H1 (cell line): Measurements from ENCODE around the gene MFRP. TPM values are rescaled to one million over a fixed set of nuclear protein-coding genes. Genes with fewer than 3 reads are reported as not detected.

Experiments
- CTCF ChIA-PET: fragments of 300-600 bp; sonication (Branson Sonifier 250); formaldehyde crosslinking; loops from one replicate; lab custom pipeline; 2021; ENCODE audit not compliant: partially characterized antibody; lab: Charles Lee
- POLR2A ChIA-PET: fragments of 300-600 bp; sonication (Branson Sonifier 250); formaldehyde crosslinking; loops from one replicate; lab custom pipeline; 2021; ENCODE audit warnings: inconsistent platforms; ENCODE audit not compliant: partially characterized antibody; lab: Charles Lee
- DNase-seq, 2 experiments: peaks; one replicate each; pipeline versions ENCODE4 v3.0.0 to v3.0.0-alpha.2; 2010 to 2022; ENCODE audit warnings: low spot score in 2 of 2, low read depth in 1 of 2, mixed read lengths in 1 of 2
- FAIRE-seq: peaks from 2 replicates; lab custom pipeline; 2011; peaks lifted over from hg19 to GRCh38; lab: Jason Lieb, UNC
- H2AFZ ChIP-seq: 2 replicates; pipeline ENCODE4 v1.8.1; 2012; ENCODE audit warnings: low read length, inconsistent platforms
- H2AK5ac ChIP-seq: 2 replicates; pipeline ENCODE4 v1.6.1; 2013; ENCODE audit warnings: low read depth, low read length
- H2BK120ac ChIP-seq: replicated peaks from 2 replicates; pipeline ENCODE3; 2013; ENCODE audit warnings: low read depth, low read length, inconsistent platforms
- H2BK12ac ChIP-seq: 2 replicates; pipeline ENCODE4 v1.6.1; 2013; ENCODE audit warnings: low read depth, low read length
- H2BK15ac ChIP-seq: 2 replicates; pipeline ENCODE4 v1.6.1; 2013; ENCODE audit warnings: low read length
- H2BK20ac ChIP-seq: 2 replicates; pipeline ENCODE4 v1.6.1; 2013; ENCODE audit warnings: low read length
- H2BK5ac ChIP-seq: 2 replicates; pipeline ENCODE4 v1.6.1; 2013; ENCODE audit warnings: low read depth, low read length
- H3K14ac ChIP-seq: 2 replicates; pipeline ENCODE4 v1.6.1; 2013; ENCODE audit warnings: inconsistent platforms; ENCODE audit not compliant: insufficient read length
- H3K18ac ChIP-seq: 2 replicates; pipeline ENCODE4 v1.6.1; 2013; ENCODE audit warnings: low read length; ENCODE audit errors: extremely low read depth
- H3K23ac ChIP-seq: 2 replicates; pipeline ENCODE4 v1.6.1; 2013; ENCODE audit warnings: inconsistent platforms; ENCODE audit not compliant: insufficient read length
- H3K23me2 ChIP-seq: 2 replicates; pipeline ENCODE4 v1.6.1; 2013; ENCODE audit warnings: low read depth, low read length
- H3K27ac ChIP-seq: 2 replicates; pipeline ENCODE4 v1.6.1; 2011; ENCODE audit warnings: low read depth, low read length, inconsistent platforms
- H3K27me3 ChIP-seq, 4 experiments: replicated peaks in 1 of 4; 1 replicate in 1 of 4; 2 replicates in 3 of 4; pipeline versions ENCODE4 v1.6.1 to v1.8.1; 2011 to 2013; ENCODE audit warnings: low read length in 3 of 4, mild to moderate bottlenecking in 3 of 4, inconsistent platforms in 2 of 4, mixed read lengths in 2 of 4, moderate library complexity in 1 of 4; ENCODE audit not compliant: control insufficient read depth in 3 of 4, insufficient read depth in 3 of 4; ENCODE audit errors: extremely low read depth in 1 of 4
- H3K36me3 ChIP-seq, 4 experiments: 2 replicates each; pipeline versions ENCODE4 v1.6.1 to v1.8.1; 2011 to 2013; ENCODE audit warnings: mild to moderate bottlenecking in 4 of 4, low read length in 3 of 4, moderate library complexity in 2 of 4, control low read depth in 1 of 4, inconsistent platforms in 1 of 4; ENCODE audit not compliant: insufficient read depth in 4 of 4, control insufficient read depth in 2 of 4
- H3K4ac ChIP-seq: replicated peaks from 2 replicates; pipeline ENCODE3; 2013; ENCODE audit warnings: low read length, low read depth, mixed read lengths, inconsistent platforms; ENCODE audit not compliant: insufficient read length
- H3K4me1 ChIP-seq, 4 experiments: replicated peaks in 1 of 4; 1 replicate in 1 of 4; 2 replicates in 3 of 4; pipeline versions ENCODE4 v1.6.1 to v1.8.1; 2011 to 2013; ENCODE audit warnings: low read length in 3 of 4, inconsistent platforms in 2 of 4, mixed read lengths in 1 of 4; ENCODE audit not compliant: insufficient read depth in 4 of 4, control insufficient read depth in 3 of 4
- H3K4me2 ChIP-seq, 2 experiments: 2 replicates each; pipeline versions ENCODE4 v1.6.1 to v1.8.1; 2011 to 2013; ENCODE audit warnings: low read depth in 2 of 2, low read length in 2 of 2, control low read depth in 1 of 2, inconsistent platforms in 1 of 2, mild to moderate bottlenecking in 1 of 2; ENCODE audit not compliant: insufficient read depth in 1 of 2
- H3K4me3 ChIP-seq, 4 experiments: fragments of 200-600, 300-600 bp in 1 of 4; sonication (generic), shearing (Covaris generic), sonication (Bioruptor Twin) in 1 of 4; 2 replicates each; pipeline versions ENCODE4 v1.5.1 to v1.8.1; 2011 to 2016; ENCODE audit warnings: low read length in 4 of 4, low read depth in 3 of 4, control low read depth in 2 of 4, inconsistent platforms in 2 of 4, mild to moderate bottlenecking in 2 of 4, mixed read lengths in 1 of 4, moderate library complexity in 1 of 4; ENCODE audit not compliant: insufficient read depth in 2 of 4; ENCODE audit errors: extremely low read depth in 1 of 4
- H3K56ac ChIP-seq: replicated peaks from 2 replicates; pipeline ENCODE3; 2013; ENCODE audit warnings: low read depth, mild to moderate bottlenecking, mixed read lengths, low read length, inconsistent platforms; ENCODE audit not compliant: insufficient read length
- H3K79me1 ChIP-seq: 2 replicates; pipeline ENCODE4 v1.6.1; 2013; ENCODE audit warnings: low read depth, low read length, control low read depth
- H3K79me2 ChIP-seq, 2 experiments: 2 replicates each; pipeline versions ENCODE4 v1.6.1 to v1.8.1; 2012 to 2013; ENCODE audit warnings: low read length in 2 of 2, mild to moderate bottlenecking in 2 of 2, inconsistent platforms in 1 of 2; ENCODE audit not compliant: insufficient read depth in 2 of 2, control insufficient read depth in 1 of 2
- H3K9ac ChIP-seq, 4 experiments: replicated peaks in 1 of 4; 1 replicate in 1 of 4; 2 replicates in 3 of 4; pipeline versions ENCODE4 v1.6.1 to v1.8.1; 2011 to 2013; ENCODE audit warnings: low read depth in 3 of 4, low read length in 3 of 4, control low read depth in 2 of 4, mild to moderate bottlenecking in 2 of 4, moderate library complexity in 2 of 4, inconsistent platforms in 1 of 4; ENCODE audit errors: extremely low read depth in 1 of 4
- H3K9me3 ChIP-seq, 2 experiments: 2 replicates each; pipeline versions ENCODE4 v1.6.1 to v1.8.1; 2012 to 2013; ENCODE audit warnings: mild to moderate bottlenecking in 2 of 2, moderate library complexity in 2 of 2, control low read depth in 1 of 2, inconsistent platforms in 1 of 2, low read depth in 1 of 2, low read length in 1 of 2, mixed read lengths in 1 of 2; ENCODE audit not compliant: insufficient read depth in 2 of 2
- H4K20me1 ChIP-seq, 2 experiments: replicated peaks in 1 of 2; 2 replicates each; pipeline versions ENCODE3 to v1.8.1; 2011 to 2013; ENCODE audit warnings: inconsistent platforms in 2 of 2, low read length in 2 of 2, mild to moderate bottlenecking in 1 of 2; ENCODE audit not compliant: insufficient read depth in 2 of 2, control insufficient read depth in 1 of 2
- H4K5ac ChIP-seq: 2 replicates; pipeline ENCODE4 v1.6.1; 2013; ENCODE audit warnings: low read length, low read depth, mixed read lengths, inconsistent platforms; ENCODE audit not compliant: insufficient read length
- H4K8ac ChIP-seq: 2 replicates; pipeline ENCODE4 v1.8.0; 2013; ENCODE audit warnings: mild to moderate bottlenecking, moderate library complexity, low read length, inconsistent platforms; ENCODE audit not compliant: insufficient read depth; ENCODE audit errors: extremely low read depth
- H4K91ac ChIP-seq: replicated peaks from 2 replicates; pipeline ENCODE3; 2013; ENCODE audit warnings: low read length, mixed read lengths, inconsistent platforms; ENCODE audit not compliant: insufficient read length
- ASH2L ChIP-seq: fragments of 200-600, 300-600 bp; sonication (generic); IDR thresholded peaks from one replicate; pipeline ENCODE4 v1.7.1; 2017; ENCODE audit warnings: low read length
- EGR1 ChIP-seq: IDR thresholded peaks from 2 replicates; pipeline ENCODE4 v1.6.1; 2011; ENCODE audit warnings: low read depth, low read length, borderline replicate concordance
- EZH2 ChIP-seq: fragments of 200-600 bp; sonication (generic); IDR thresholded peaks from 2 replicates; pipeline ENCODE4 v1.7.1; 2012; ENCODE audit warnings: low read depth, mild to moderate bottlenecking, moderate library complexity, low read length, inconsistent platforms; ENCODE audit not compliant: severe bottlenecking
- SP1 ChIP-seq: IDR thresholded peaks from 2 replicates; pipeline ENCODE4 v1.6.1; 2011; ENCODE audit warnings: low read depth, low read length
- SP2 ChIP-seq: IDR thresholded peaks from 2 replicates; pipeline ENCODE4 v1.6.1; 2012; ENCODE audit warnings: mild to moderate bottlenecking, low read length, inconsistent platforms
- TCF12 ChIP-seq: IDR thresholded peaks from 2 replicates; pipeline ENCODE4 v1.6.1; 2011; ENCODE audit warnings: low read depth, mild to moderate bottlenecking, low read length
- YY1 ChIP-seq: IDR thresholded peaks from 2 replicates; pipeline ENCODE4 v1.6.1; 2011; ENCODE audit warnings: low read depth, mild to moderate bottlenecking, low read length
- WGBS, 2 experiments: shearing (Covaris generic) in 1 of 2; methylation state at CpG; one replicate each; pipeline versions ENCODE4 v1.1.6 to v1.1.7; 2013 to 2015; ENCODE audit warnings: low lambda C conversion rate in 2 of 2, mixed read lengths in 2 of 2, inconsistent platforms in 1 of 2, low coverage in 1 of 2, missing lambda C conversion rate in 1 of 2; ENCODE audit not compliant: insufficient replicate concordance in 2 of 2, insufficient coverage in 1 of 2, insufficient read length in 1 of 2; ENCODE audit errors: extremely low coverage in 1 of 2, missing lambda C conversion rate in 1 of 2; 5-methylcytosine and 5-hydroxymethylcytosine counted together
- polyA plus RNA-seq, 7 experiments: library from polyadenylated mRNA; depleted of rRNA in 3 of 7; stranded (reverse) in 5 of 7; unstranded in 2 of 7; fragments of >200 nt in 5 of 7; fragments of 200-250 nt in 2 of 7; gene quantifications; 1 replicate in 5 of 7; 2 replicates in 1 of 7; 4 replicates in 1 of 7; pipeline versions ENCODE4 v1.2.1 to v1.2.3, GENCODE V29; 2011 to 2013; ENCODE audit warnings: missing spikeins in 2 of 7, mixed read lengths in 2 of 7
- total RNA-seq: library from RNA; stranded (reverse); fragmentation: NEBNext Ultra II Directional; extraction: Animal tissue kit (Norgen Biotek cat#: 25700); gene quantifications from 2 replicates; pipeline ENCODE4 v1.2.1, GENCODE V29; 2021

Gene MFRP
- total and polyA plus RNA-seq, 2 of the 8 experiments (the other 6 are each of a cell fraction or from before 2014, with no cell fraction given) = 0.02 TPM; not detected in 1

- Histone ChIP-seq H3K9ac (no peak overlapping the region), H3K4me2 (peak overlapping the region; percentile 56 to 76)
- no peak for FAIRE-seq
- 0 out of 2 replicates have a peak, but pooled peaks have one; percentile 33 for TF ChIP-seq TCF12
- 0 out of 2 replicates have a peak, but pooled peaks have one; percentile 8 for TF ChIP-seq SP1
- peak; percentile 63; the same call in 1 of the 2 replicates for TF ChIP-seq EGR1
- peak; percentile 75 for TF ChIP-seq ASH2L
- TF ChIP-seq YY1 = no peak
- no peak for TF ChIP-seq SP2
- TF ChIP-seq EZH2 = peak; percentile 50
These were observed 6.7 kb downstream of the MFRP start for GRCh38 chr11:119339589-119340334.

More at GRCh38 chr11:119339589-119340334, 6.7 kb downstream of the MFRP start:
- peak overlapping the region; percentile 75; the same call in 1 of the 2 replicates for H2BK12ac ChIP-seq
- H3K27ac ChIP-seq = no peak overlapping the region
- peak overlapping the region; percentile 34 to 69 (median 43) for H3K4me3 ChIP-seq
- no peak overlapping the region for H2BK5ac ChIP-seq
- H2AFZ ChIP-seq = no peak overlapping the region; the same call in 1 of the 2 replicates
- peaks cover 20% of the 10 kb centered on the region; the same call in 1 of the 2 replicates for H3K23me2 ChIP-seq
- H3K4me1 ChIP-seq = peaks cover 5 to 37% (median 28%) of the 10 kb centered on the region in 4 experiments
- peak overlapping the region; percentile 73 for H3K4ac ChIP-seq
- peaks cover 12 to 42% (median 33%) of the 10 kb centered on the region in 4 experiments for H3K27me3 ChIP-seq
- H2BK15ac ChIP-seq = peak overlapping the region; percentile 61; the same call in 1 of the 2 replicates
- ChIA-PET POLR2A (interaction anchor here (0.5 to 3.4 kb wide), 8 partner anchors 13 to 137 kb away, joined by 3 to 19 read pairs (median 4); partner anchors contain the start of gene MCAM), CTCF (interaction anchor here (0.5 to 20.0 kb wide), 15 partner anchors 9 to 248 kb away, joined by 3 to 463 read pairs (median 4); partner anchors contain the start of genes MCAM and USP2)
- H3K9me3 ChIP-seq = no peaks in the 10 kb centered on the region
- H2BK120ac ChIP-seq = no peak overlapping the region
- H3K79me1 ChIP-seq = peaks cover 12% of the 10 kb centered on the region
- H3K18ac ChIP-seq = peak overlapping the region; percentile 83
- H4K91ac ChIP-seq = peak overlapping the region; percentile 46
- no peak overlapping the region for H2BK20ac ChIP-seq
- H3K56ac ChIP-seq = peak overlapping the region; percentile 40
- H3K79me2 ChIP-seq = peaks cover 5 to 24% of the 10 kb centered on the region in 2 experiments; a peak in 3 of 4 replicates
- no peak overlapping the region for H3K23ac ChIP-seq
- WGBS, 2 experiments = 2% methylated on average over 67 of the region's 86 CpGs; no CpG with 5 or more reads in 1 of the 2 experiments
- DNase-seq = peak in 1 of 2 experiments; percentile 94
- H4K20me1 ChIP-seq = peaks cover 3 to 16% of the 10 kb centered on the region in 2 experiments
- no peak overlapping the region for H4K8ac ChIP-seq
- H4K5ac ChIP-seq = peak overlapping the region; percentile 44
- H3K36me3 ChIP-seq = peaks cover 0 to 6% (median 2%) of the 10 kb centered on the region in 4 experiments; a peak in 1 of 8 replicates
- H2AK5ac ChIP-seq = 0 out of 2 replicates have a peak overlapping the region, but pooled peaks have one; percentile 94
- no peak overlapping the region for H3K14ac ChIP-seq
